Thoracic aorta (tissue), 2 donors: Measurements from ENCODE around the gene C1orf174. TPM values are rescaled to one million over a fixed set of nuclear protein-coding genes. Genes with fewer than 3 reads are reported as not detected.

Experiments used
- ATAC-seq: fragments of 150-250 bp; one replicate; pipeline ENCODE4 v1.8.0; 2017; ENCODE audit warnings: low read depth; ENCODE audit not compliant: insufficient number of reproducible peaks, low FRiP score
- DNase-seq: peaks from one replicate; pipeline ENCODE4 v3.0.0-alpha.2; 2020; ENCODE audit warnings: low spot score
- H3K27ac ChIP-seq, 2 donors: fragments of 200-600 bp; sonication (generic); 1 replicate in 1 of 2; 2 replicates in 1 of 2; pipeline ENCODE4 v1.5.1; 2016; ENCODE audit warnings: mild to moderate bottlenecking in 2 of 2, moderate library complexity in 2 of 2
- H3K27me3 ChIP-seq: fragments of 200-600 bp; sonication (generic); replicated peaks from 2 replicates; pipeline ENCODE4 v1.6.0; 2016; ENCODE audit warnings: mild to moderate bottlenecking; ENCODE audit not compliant: insufficient read depth
- H3K36me3 ChIP-seq: fragments of 200-600 bp; sonication (generic); one replicate; pipeline ENCODE4 v1.5.1; 2016
- H3K4me1 ChIP-seq, 2 donors: fragments of 200-600 bp; sonication (generic); 1 replicate in 1 of 2; 2 replicates in 1 of 2; pipeline versions ENCODE4 v1.5.1 to v1.6.0; 2016; ENCODE audit warnings: low read depth in 2 of 2, mild to moderate bottlenecking in 1 of 2; ENCODE audit not compliant: control insufficient read depth in 1 of 2
- H3K4me3 ChIP-seq: fragments of 200-600 bp; sonication (generic); 2 replicates; pipeline ENCODE4 v1.5.1; 2016; ENCODE audit warnings: mild to moderate bottlenecking
- H3K9me3 ChIP-seq: fragments of 200-600 bp; sonication (generic); 2 replicates; pipeline ENCODE4 v1.5.1; 2016
- total RNA-seq, 2 donors: library from RNA; depleted of rRNA; stranded (reverse); fragments of >200 nt; gene quantifications; one replicate each; pipeline versions ENCODE4 v1.1.0 to v1.2.3, GENCODE V29; 2016
- TF ChIP-seq, protein P1 (sequence below): fragments of 200-600 bp; sonication (generic); IDR thresholded peaks from one replicate; pipeline ENCODE4 v1.5.1; 2019; ENCODE audit warnings: antibody characterized with exemption

C1orf174 gene
- total RNA-seq, 2 donors from 2014 or later = 15.3 to 19.0 TPM

DNA sequence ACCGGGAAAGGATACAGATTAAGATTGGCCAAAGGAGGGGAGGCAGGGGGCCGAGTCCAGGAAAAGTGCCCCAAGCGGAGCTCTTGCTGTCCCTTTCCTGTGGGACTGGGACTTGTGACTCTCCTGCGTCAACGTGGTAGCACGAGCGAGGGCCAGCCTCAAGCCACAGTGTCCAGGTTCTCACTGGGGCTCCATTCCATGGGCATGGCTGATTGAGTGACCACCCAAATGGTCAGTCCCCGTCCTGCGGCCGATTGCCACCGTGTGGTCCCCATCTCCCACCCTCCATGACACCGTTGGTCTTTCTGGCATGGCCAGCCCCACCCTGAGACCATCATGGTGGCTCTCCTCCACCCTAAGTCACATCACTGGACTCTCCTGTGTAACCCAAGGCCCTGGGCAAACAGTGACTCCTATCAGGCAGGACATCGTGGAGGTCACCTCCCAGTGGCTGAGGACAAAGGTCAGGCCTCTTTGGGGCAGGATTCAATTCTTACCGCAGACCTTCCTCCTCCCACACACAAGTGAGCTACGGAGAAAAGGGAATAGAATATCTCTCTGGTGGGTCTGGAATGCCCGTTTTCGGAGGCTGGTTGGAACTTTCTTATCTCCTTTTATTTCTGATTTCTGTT lies 8.9 kb upstream of the C1orf174 start:
- TF ChIP-seq, protein P1, sequence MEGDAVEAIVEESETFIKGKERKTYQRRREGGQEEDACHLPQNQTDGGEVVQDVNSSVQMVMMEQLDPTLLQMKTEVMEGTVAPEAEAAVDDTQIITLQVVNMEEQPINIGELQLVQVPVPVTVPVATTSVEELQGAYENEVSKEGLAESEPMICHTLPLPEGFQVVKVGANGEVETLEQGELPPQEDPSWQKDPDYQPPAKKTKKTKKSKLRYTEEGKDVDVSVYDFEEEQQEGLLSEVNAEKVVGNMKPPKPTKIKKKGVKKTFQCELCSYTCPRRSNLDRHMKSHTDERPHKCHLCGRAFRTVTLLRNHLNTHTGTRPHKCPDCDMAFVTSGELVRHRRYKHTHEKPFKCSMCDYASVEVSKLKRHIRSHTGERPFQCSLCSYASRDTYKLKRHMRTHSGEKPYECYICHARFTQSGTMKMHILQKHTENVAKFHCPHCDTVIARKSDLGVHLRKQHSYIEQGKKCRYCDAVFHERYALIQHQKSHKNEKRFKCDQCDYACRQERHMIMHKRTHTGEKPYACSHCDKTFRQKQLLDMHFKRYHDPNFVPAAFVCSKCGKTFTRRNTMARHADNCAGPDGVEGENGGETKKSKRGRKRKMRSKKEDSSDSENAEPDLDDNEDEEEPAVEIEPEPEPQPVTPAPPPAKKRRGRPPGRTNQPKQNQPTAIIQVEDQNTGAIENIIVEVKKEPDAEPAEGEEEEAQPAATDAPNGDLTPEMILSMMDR = no peak
- no peaks in the 10 kb centered on the region for H3K9me3 ChIP-seq
- ATAC-seq (no peak), DNase-seq (no peak)
- H3K27ac ChIP-seq = no peak overlapping the region
- peaks cover 0 to 3% of the 10 kb centered on the region in 2 donors for H3K4me1 ChIP-seq
- H3K27me3 ChIP-seq = no peaks in the 10 kb centered on the region
- H3K36me3 ChIP-seq = no peaks in the 10 kb centered on the region
- no peak overlapping the region for H3K4me3 ChIP-seq

DNA sequence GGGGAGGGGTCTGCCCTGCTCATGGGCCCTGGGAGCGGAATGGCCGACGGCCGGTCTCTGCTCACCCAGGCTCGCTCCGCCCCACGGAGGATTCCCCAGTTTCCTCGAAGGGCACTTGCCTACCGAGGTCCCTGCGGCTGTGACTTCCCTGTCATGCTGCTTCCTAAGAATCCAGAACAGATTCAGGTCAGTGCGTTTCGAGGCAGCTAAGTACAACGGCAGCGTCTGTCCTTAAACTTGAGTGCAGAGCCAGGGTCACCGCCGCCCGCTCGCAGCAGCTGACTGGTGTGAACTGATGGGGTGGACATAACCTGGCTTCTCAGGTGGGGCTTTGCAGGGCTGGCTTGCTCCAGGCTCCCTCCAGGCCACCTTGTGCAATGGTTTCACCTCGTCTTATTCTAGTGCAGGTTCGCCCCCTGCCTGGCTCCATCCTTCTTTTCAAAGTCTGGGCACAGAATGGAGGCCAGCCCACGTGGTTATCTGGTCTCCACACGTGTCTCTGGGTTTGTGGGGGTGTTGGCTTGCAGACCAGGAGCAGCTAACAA lies 7.6 kb upstream of the C1orf174 start:
- H3K27me3 ChIP-seq = no peaks in the 10 kb centered on the region
- H3K27ac ChIP-seq = no peak overlapping the region
- TF ChIP-seq, protein P1 = no peak
- DNase-seq (no peak), ATAC-seq (no peak)
- H3K4me3 ChIP-seq = no peak overlapping the region
- no peaks in the 10 kb centered on the region for H3K36me3 ChIP-seq
- no peaks in the 10 kb centered on the region for H3K9me3 ChIP-seq
- peaks cover 0 to 3% of the 10 kb centered on the region in 2 donors for H3K4me1 ChIP-seq

DNA sequence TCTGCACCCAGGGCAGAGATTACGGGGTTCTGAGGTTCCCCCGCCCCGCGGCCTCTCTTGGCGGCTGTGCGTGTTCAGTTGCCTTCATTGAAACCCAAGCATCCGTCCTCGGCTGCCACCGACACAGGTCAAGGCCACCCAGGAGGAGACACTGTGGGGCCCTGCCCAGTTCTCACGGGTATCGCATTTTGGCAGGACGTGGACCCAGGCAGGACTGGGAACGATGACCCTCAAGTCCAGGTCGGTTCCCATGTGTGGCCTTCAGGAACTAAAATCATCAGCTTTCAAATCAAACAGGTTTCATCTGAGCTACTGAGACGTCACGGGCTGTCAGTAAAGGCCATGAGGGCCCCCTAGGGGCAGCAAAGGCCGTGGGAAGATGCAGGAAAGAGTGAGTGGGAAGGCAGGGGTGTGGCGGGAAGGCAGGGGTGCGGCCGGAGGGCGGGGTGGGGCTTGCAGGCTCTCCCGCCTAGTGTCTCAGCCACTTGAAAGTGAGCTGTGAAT lies 7.0 kb upstream of the C1orf174 start:
- ATAC-seq = no peak
- no peaks in the 10 kb centered on the region for H3K9me3 ChIP-seq
- TF ChIP-seq, protein P1 = no peak
- H3K27me3 ChIP-seq = no peaks in the 10 kb centered on the region
- no peak overlapping the region for H3K4me3 ChIP-seq
- no peaks in the 10 kb centered on the region for H3K36me3 ChIP-seq
- H3K4me1 ChIP-seq = peaks cover 0 to 3% of the 10 kb centered on the region in 2 donors
- H3K27ac ChIP-seq = no peak overlapping the region
- DNase-seq = no peak

DNA sequence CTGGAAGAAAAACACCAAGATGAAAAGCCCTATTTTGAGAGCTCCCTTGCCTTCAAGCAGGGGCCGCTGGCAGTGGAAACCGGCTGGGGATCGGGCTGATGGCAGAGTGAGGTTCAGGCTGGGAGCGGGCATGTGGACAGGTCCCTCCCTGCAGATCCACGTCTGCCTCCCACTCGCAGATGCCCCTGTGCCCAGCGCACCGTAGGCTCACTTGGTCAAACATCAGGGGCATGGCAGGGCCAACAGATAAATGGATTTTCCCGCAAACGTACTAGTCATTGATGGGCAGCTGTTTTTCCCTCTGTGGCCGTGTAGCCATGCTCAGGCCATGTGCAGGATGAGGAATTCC lies 6.6 kb upstream of the C1orf174 start:
- H3K4me3 ChIP-seq = no peak overlapping the region
- H3K36me3 ChIP-seq = no peaks in the 10 kb centered on the region
- TF ChIP-seq, protein P1 = no peak
- H3K4me1 ChIP-seq = peaks cover 0 to 3% of the 10 kb centered on the region in 2 donors
- H3K9me3 ChIP-seq = no peaks in the 10 kb centered on the region
- H3K27ac ChIP-seq = no peak overlapping the region
- DNase-seq (no peak), ATAC-seq (no peak)
- no peaks in the 10 kb centered on the region for H3K27me3 ChIP-seq

DNA sequence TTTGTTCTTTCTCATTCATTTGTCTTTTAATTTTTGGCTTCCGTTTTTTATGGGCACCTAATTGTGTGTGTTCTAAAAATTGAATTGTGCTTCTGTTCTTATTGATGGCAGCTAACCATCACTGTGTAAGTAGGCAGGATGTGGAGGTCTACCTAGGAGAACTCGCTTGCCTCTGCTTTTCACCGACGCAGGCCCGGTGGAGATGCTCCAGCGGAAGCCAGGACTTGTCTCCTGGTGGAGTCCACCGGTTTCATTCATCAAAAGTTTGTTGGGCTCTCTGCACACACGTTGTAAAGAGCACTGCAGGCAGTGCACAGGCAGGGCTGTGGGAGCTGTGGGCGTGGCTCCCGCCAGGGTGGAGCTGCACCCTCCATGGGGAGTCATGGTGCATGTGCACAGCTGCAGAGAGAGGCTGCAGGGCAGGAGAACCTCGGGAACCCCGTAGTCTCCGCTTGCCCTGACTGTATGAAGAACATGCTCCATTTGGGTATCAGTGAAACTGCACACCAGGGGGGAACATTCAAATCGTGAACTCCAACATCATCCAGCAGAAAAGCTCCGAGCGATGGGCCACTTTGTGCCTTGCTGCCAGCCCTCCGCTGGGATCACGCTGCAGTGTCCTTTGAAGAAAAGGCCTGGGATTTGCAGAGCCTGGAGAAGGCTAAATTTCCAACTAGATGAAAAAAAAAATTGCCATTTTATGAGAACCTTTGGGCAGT lies 6.0 kb upstream of the C1orf174 start:
- no peaks in the 10 kb centered on the region for H3K36me3 ChIP-seq
- no peaks in the 10 kb centered on the region for H3K9me3 ChIP-seq
- DNase-seq (no peak), ATAC-seq (no peak)
- H3K4me3 ChIP-seq = no peak overlapping the region
- no peaks in the 10 kb centered on the region for H3K27me3 ChIP-seq
- H3K4me1 ChIP-seq = peaks cover 0 to 3% of the 10 kb centered on the region in 2 donors
- TF ChIP-seq, protein P1 = no peak
- no peak overlapping the region for H3K27ac ChIP-seq
